ENCODE results near the gene HIVEP1. TPM values are rescaled to one million over a fixed set of nuclear protein-coding genes. Genes with fewer than 3 reads are reported as not detected.

HIVEP1 gene
- polyA plus RNA-seq, 1 experiment, result 13.9 TPM

- POLR2A ChIA-PET, result no interaction called here
- no peaks in the 10 kb centered on the region for H3K27me3 ChIP-seq (ENCODE audit: control insufficient read depth, insufficient read depth, low read length)
- no peak for DNase-seq (ENCODE audit: low read depth, low spot score)
- CTCF ChIA-PET, result no interaction called here
- H3K9me3 ChIP-seq (ENCODE audit: control insufficient read depth, insufficient read depth, low read length), result no peaks in the 10 kb centered on the region
- no peak for TF ChIP-seq CTCF (IDR thresholded peaks at IDR 0.05; ENCODE audit: low read depth, low read length)
- no peak overlapping the region for H3K4me3 ChIP-seq (ENCODE audit: low read depth, low read length)
- no peak overlapping the region for H3K27ac ChIP-seq (ENCODE audit: low read depth, low read length)
Observed at GRCh38 chr6:12058172-12058961, 46.3 kb downstream of the HIVEP1 start.

- Histone ChIP-seq H3K27ac (ENCODE audit: low read depth, low read length) (no peak overlapping the region), H3K9me3 (ENCODE audit: control insufficient read depth, insufficient read depth, low read length) (no peaks in the 10 kb centered on the region), H3K27me3 (ENCODE audit: control insufficient read depth, insufficient read depth, low read length) (no peaks in the 10 kb centered on the region), H3K4me3 (ENCODE audit: low read depth, low read length) (no peak overlapping the region)
- DNase-seq (ENCODE audit: low read depth, low spot score), result no peak
- POLR2A ChIA-PET, result no interaction called here
- no peak for TF ChIP-seq CTCF (IDR thresholded peaks at IDR 0.05; ENCODE audit: low read depth, low read length)
- CTCF ChIA-PET, result no interaction called here
Observed at GRCh38 chr6:12060780-12061609, 48.9 kb downstream of the HIVEP1 start.

DNA sequence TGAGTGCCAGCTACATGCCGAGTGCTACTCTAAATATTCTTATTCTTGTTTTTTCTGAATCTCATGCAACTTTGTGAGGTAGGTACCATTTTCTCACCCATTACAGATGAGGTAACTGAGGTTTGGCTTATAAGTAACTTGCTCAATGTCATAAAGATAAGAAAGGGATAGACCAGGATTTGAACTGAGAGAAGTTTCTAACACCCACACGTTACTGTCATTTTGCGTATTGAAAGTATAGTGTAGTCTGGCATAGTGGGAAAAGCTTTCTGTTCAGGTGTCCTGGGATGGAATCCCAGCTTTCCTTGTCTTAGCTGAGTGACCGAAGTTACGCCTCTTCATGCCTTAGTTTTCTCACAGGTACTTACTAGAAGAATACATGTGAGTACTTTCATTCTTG is 50.5 kb downstream of the HIVEP1 start:
- Histone ChIP-seq H3K4me3 (ENCODE audit: low read depth, low read length) (no peak overlapping the region), H3K27ac (ENCODE audit: low read depth, low read length) (no peak overlapping the region), H3K9me3 (ENCODE audit: control insufficient read depth, insufficient read depth, low read length) (no peaks in the 10 kb centered on the region), H3K27me3 (ENCODE audit: control insufficient read depth, insufficient read depth, low read length) (no peaks in the 10 kb centered on the region)
- no peak for TF ChIP-seq CTCF (IDR thresholded peaks at IDR 0.05; ENCODE audit: low read depth, low read length)
- CTCF ChIA-PET, result no interaction called here
- POLR2A ChIA-PET, result no interaction called here
- no peak for DNase-seq (ENCODE audit: low read depth, low spot score)

- H3K9me3 ChIP-seq (ENCODE audit: control insufficient read depth, insufficient read depth, low read length), result no peaks in the 10 kb centered on the region
- no peak for TF ChIP-seq CTCF (IDR thresholded peaks at IDR 0.05; ENCODE audit: low read depth, low read length)
- H3K4me3 ChIP-seq (ENCODE audit: low read depth, low read length), result no peak overlapping the region
- ChIA-PET CTCF (interaction anchor here (0.7 to 1.1 kb wide), 2 partner anchors 11 to 409 kb away, joined by 3 to 6 read pairs; no protein-coding TSS in a partner anchor), POLR2A (no interaction called here)
- DNase-seq (ENCODE audit: low read depth, low spot score), result peak; percentile 20
- H3K27me3 ChIP-seq (ENCODE audit: control insufficient read depth, insufficient read depth, low read length), result no peaks in the 10 kb centered on the region
- H3K27ac ChIP-seq (ENCODE audit: low read depth, low read length), result no peak overlapping the region
Observed at GRCh38 chr6:12064131-12064530, 52.0 kb downstream of the HIVEP1 start.

DNA sequence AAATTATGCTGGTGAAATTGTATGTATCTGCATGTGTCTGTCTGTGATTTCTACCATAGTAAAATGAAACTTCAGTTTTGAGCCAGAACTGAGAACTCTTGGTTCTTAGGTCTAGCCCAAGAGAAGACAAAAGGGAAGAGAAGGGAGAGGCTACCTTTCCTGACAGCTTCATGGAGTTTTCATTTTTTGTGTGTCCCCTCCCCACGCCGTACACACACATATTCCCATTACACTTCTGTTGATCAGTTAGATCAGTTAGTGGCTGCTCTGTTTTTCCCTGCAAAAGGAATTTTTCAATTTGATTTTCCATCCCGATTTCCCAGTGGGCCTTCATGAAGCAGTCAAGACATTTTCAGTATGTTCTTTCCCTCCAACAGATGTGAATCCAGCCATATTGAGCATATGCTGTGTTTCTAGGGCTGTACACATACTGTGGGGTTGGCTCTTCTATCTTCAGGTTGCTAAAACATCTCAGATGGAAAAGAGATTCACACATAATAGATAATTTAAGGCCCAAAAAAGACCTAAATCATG is 52.5 kb downstream of the HIVEP1 start:
- DNase-seq (ENCODE audit: low read depth, low spot score), result no peak
- ChIA-PET POLR2A (no interaction called here), CTCF (interaction anchor here (0.7 kb wide), 1 partner anchor 410 kb away, joined by 3 read pairs; no protein-coding TSS in a partner anchor)
- no peak for TF ChIP-seq CTCF (IDR thresholded peaks at IDR 0.05; ENCODE audit: low read depth, low read length)
- Histone ChIP-seq H3K4me3 (ENCODE audit: low read depth, low read length) (no peak overlapping the region), H3K27ac (ENCODE audit: low read depth, low read length) (no peak overlapping the region), H3K27me3 (ENCODE audit: control insufficient read depth, insufficient read depth, low read length) (no peaks in the 10 kb centered on the region), H3K9me3 (ENCODE audit: control insufficient read depth, insufficient read depth, low read length) (no peaks in the 10 kb centered on the region)

Data from AG04450 (cell line).